ENCODE results near the gene SMIM5. TPM values are rescaled to one million over a fixed set of nuclear protein-coding genes. Genes with fewer than 3 reads are reported as not detected.

SMIM5 gene
- polyA plus RNA-seq, 3 donors, result 0.15 to 3.3 (median 0.43) TPM

- no peak overlapping the region for H3K4me3 Mint-ChIP-seq
- peaks cover 19 to 30% of the 10 kb centered on the region in 2 donors for H3K36me3 Mint-ChIP-seq
- 90% methylated on average over 21 of the region's 27 CpGs for whole genome bisulfite sequencing (ENCODE audit: insufficient coverage)
- H3K27ac Mint-ChIP-seq, result no peak overlapping the region
- Histone ChIP-seq H3K27me3 (ENCODE audit: control insufficient read depth in 2 of 2, insufficient read depth in 2 of 2, low read length in 2 of 2) (no peaks in the 10 kb centered on the region), H4K20me1 (ENCODE audit: insufficient read depth, low read length) (peaks cover 13% of the 10 kb centered on the region), H3K9me3 (replicated peaks in 1 of 2; ENCODE audit: control insufficient read depth in 1 of 2, insufficient read depth in 1 of 2, low read length in 2 of 2) (no peaks in the 10 kb centered on the region), H3K27ac (ENCODE audit: low read depth in 1 of 2, low read length in 2 of 2) (no peak overlapping the region), H3K4me3 (replicated peaks in 1 of 3; ENCODE audit: low read depth in 2 of 3, low read length in 3 of 3) (no peak overlapping the region), H3K4me2 (replicated peaks; ENCODE audit: extremely low read depth, low read length, poor library complexity, severe bottlenecking) (no peak overlapping the region), H3K4me1 (ENCODE audit: control insufficient read depth in 1 of 2, insufficient read depth in 2 of 2, low read length in 2 of 2) (peaks cover 5 to 13% of the 10 kb centered on the region in 2 donors), H3K9ac (ENCODE audit: insufficient read depth, low read length, poor library complexity, severe bottlenecking) (no peak overlapping the region), H2AFZ (ENCODE audit: insufficient read depth, low read depth, low read length, poor library complexity, severe bottlenecking) (no peak overlapping the region), H3K36me3 (replicated peaks in 1 of 2; ENCODE audit: control insufficient read depth in 1 of 2, insufficient read depth in 2 of 2, low read length in 2 of 2) (peaks cover 23% of the 10 kb centered on the region in 2 donors), H3K79me2 (ENCODE audit: insufficient read depth, low read length) (no peaks in the 10 kb centered on the region)
- no peak for DNase-seq
- H3K27me3 Mint-ChIP-seq (ENCODE audit: low read depth in 3 of 3), result peaks cover 4 to 8% (median 7%) of the 10 kb centered on the region in 3 donors
- intact Hi-C loops (cut with micrococcal nuclease), result loop anchor here in 1 of 2 donors (5.0 kb wide), 1 partner anchor 41 kb away; no protein-coding TSS in a partner anchor
- peaks cover 0 to 2% (median 0%) of the 10 kb centered on the region in 7 donors for H3K9me3 Mint-ChIP-seq
- TF ChIP-seq CTCF (IDR thresholded peaks at IDR 0.05), result no peak
- H3K4me1 Mint-ChIP-seq, result peaks cover 11% of the 10 kb centered on the region
Measured at GRCh38 chr17:75631353-75631752, 1.9 kb upstream of the SMIM5 start.

GRCh38 chr17:75632428-75632827 is 806 bp upstream of the SMIM5 start:
- DNase-seq, result no peak
- no peak overlapping the region for H3K4me2 ChIP-seq (replicated peaks; ENCODE audit: extremely low read depth, low read length, poor library complexity, severe bottlenecking)
- Mint-ChIP-seq H3K9me3 (peaks cover 0 to 2% (median 0%) of the 10 kb centered on the region in 7 donors), H3K27ac (no peak overlapping the region), H3K27me3 (ENCODE audit: low read depth in 3 of 3) (peaks cover 4 to 8% (median 4%) of the 10 kb centered on the region in 3 donors), H3K4me3 (no peak overlapping the region), H3K36me3 (peaks cover 9 to 19% of the 10 kb centered on the region in 2 donors), H3K4me1 (peaks cover 11% of the 10 kb centered on the region)
- H3K4me1 ChIP-seq (ENCODE audit: control insufficient read depth in 1 of 2, insufficient read depth in 2 of 2, low read length in 2 of 2), result peaks cover 5 to 13% of the 10 kb centered on the region in 2 donors
- 96% methylated on average over 10 of the region's 12 CpGs for WGBS (ENCODE audit: insufficient coverage)
- H2AFZ ChIP-seq (ENCODE audit: insufficient read depth, low read depth, low read length, poor library complexity, severe bottlenecking), result no peak overlapping the region
- H3K9me3 ChIP-seq (replicated peaks in 1 of 2; ENCODE audit: control insufficient read depth in 1 of 2, insufficient read depth in 1 of 2, low read length in 2 of 2), result no peaks in the 10 kb centered on the region
- peaks cover 13% of the 10 kb centered on the region for H4K20me1 ChIP-seq (ENCODE audit: insufficient read depth, low read length)
- no peaks in the 10 kb centered on the region for H3K79me2 ChIP-seq (ENCODE audit: insufficient read depth, low read length)
- H3K27ac ChIP-seq (ENCODE audit: low read depth in 1 of 2, low read length in 2 of 2), result no peak overlapping the region
- intact Hi-C loops (cut with micrococcal nuclease), result loop anchor here (2.0 to 5.0 kb wide), 2 partner anchors 40 to 118 kb away; no protein-coding TSS in a partner anchor
- peaks cover 12 to 16% of the 10 kb centered on the region in 2 donors for H3K36me3 ChIP-seq (replicated peaks in 1 of 2; ENCODE audit: control insufficient read depth in 1 of 2, insufficient read depth in 2 of 2, low read length in 2 of 2)
- no peak overlapping the region for H3K9ac ChIP-seq (ENCODE audit: insufficient read depth, low read length, poor library complexity, severe bottlenecking)
- no peak overlapping the region for H3K4me3 ChIP-seq (replicated peaks in 1 of 3; ENCODE audit: low read depth in 2 of 3, low read length in 3 of 3)
- no peak for TF ChIP-seq CTCF (IDR thresholded peaks at IDR 0.05)
- no peaks in the 10 kb centered on the region for H3K27me3 ChIP-seq (ENCODE audit: control insufficient read depth in 2 of 2, insufficient read depth in 2 of 2, low read length in 2 of 2)

Data from CD14-positive monocyte (primary cell).